ENCODE data around the gene CAND1. TPM values are rescaled to one million over a fixed set of nuclear protein-coding genes. Genes with fewer than 3 reads are reported as not detected.

The CAND1 gene
- total and polyA plus RNA-seq, 9 of the 15 experiments (the other 6 are each of a cell fraction or from before 2014, with no cell fraction given): 24.0 to 167 (median 77.5) TPM

GRCh38 chr12:67269633-67270573, 745 bp downstream of the CAND1 start (continued):
- no peak for TF ChIP-seq CHD7 (IDR thresholded peaks at IDR 0.05; ENCODE audit: low read depth, low read length)
- no peak for TF ChIP-seq EP300 (IDR thresholded peaks at IDR 0.05; ENCODE audit: low read length)
- no peak for TF ChIP-seq HDAC2 (IDR thresholded peaks at IDR 0.05)
- no peak for TF ChIP-seq CHD1 (IDR thresholded peaks at IDR 0.05; ENCODE audit: low read length)
- TF ChIP-seq BRCA1 (IDR thresholded peaks at IDR 0.05): no peak
- 0 out of 2 replicates have a peak, but pooled peaks have one; percentile 31 for TF ChIP-seq BRCA1 (CRISPR knock-in tag; IDR thresholded peaks at IDR 0.05)
- no peak for TF ChIP-seq UBTF (IDR thresholded peaks at IDR 0.05; ENCODE audit: borderline replicate concordance in 1 of 2, low read depth in 2 of 2, low read length in 2 of 2)
- TF ChIP-seq ZNF644 (tag; IDR thresholded peaks at IDR 0.05; ENCODE audit: low read depth): no peak
- no peak for TF ChIP-seq CHD2 (IDR thresholded peaks at IDR 0.05; ENCODE audit: low read depth, low read length)

Measured in K562 (cell line).